ENCODE results near the gene HNRNPAB.

Gene HNRNPAB

GRCh38 chr5:178204182-178204934, at the start of gene HNRNPAB:
TSS of gene HNRNPAB (plus strand) at chr5:178204533. CDS start at chr5:178204838, 305 bp downstream.
- DNase-seq = peak; percentile 95

GRCh38 chr5:178155065-178155464, 49.3 kb upstream of the HNRNPAB start:
- no peak for DNase-seq

- no peak for DNase-seq
Measured at GRCh38 chr5:178160176-178160575, 44.2 kb upstream of the HNRNPAB start.

- DNase-seq = no peak
Measured at GRCh38 chr5:178162481-178162880, 41.9 kb upstream of the HNRNPAB start.

GRCh38 chr5:178163772-178164735, 40.3 kb upstream of the HNRNPAB start:
- peak; percentile 91 for DNase-seq

GRCh38 chr5:178165581-178165980, 38.8 kb upstream of the HNRNPAB start:
- no peak for DNase-seq

GRCh38 chr5:178170455-178170854, 33.9 kb upstream of the HNRNPAB start:
- DNase-seq = no peak

GRCh38 chr5:178174456-178174855, 29.9 kb upstream of the HNRNPAB start:
- no peak for DNase-seq

- no peak for DNase-seq
Measured at GRCh38 chr5:178176791-178177190, 27.5 kb upstream of the HNRNPAB start.

- no peak for DNase-seq
Measured at GRCh38 chr5:178177569-178177968, 26.8 kb upstream of the HNRNPAB start.

- DNase-seq = no peak
Measured at GRCh38 chr5:178180141-178180863, 24.0 kb upstream of the HNRNPAB start.

- no peak for DNase-seq
Measured at GRCh38 chr5:178182158-178182876, 22.0 kb upstream of the HNRNPAB start.

- no peak for DNase-seq
Measured at GRCh38 chr5:178186427-178186826, 17.9 kb upstream of the HNRNPAB start.

- DNase-seq = no peak
Measured at GRCh38 chr5:178187014-178187413, 17.3 kb upstream of the HNRNPAB start, which contains the start of gene GMCL2. TSS of gene GMCL2 (minus strand) at chr5:178187371. CDS start at chr5:178187299, 72 bp downstream.

GRCh38 chr5:178189433-178189832, 14.9 kb upstream of the HNRNPAB start:
- DNase-seq = no peak

- DNase-seq = no peak
Measured at GRCh38 chr5:178191661-178192060, 12.7 kb upstream of the HNRNPAB start.

GRCh38 chr5:178192244-178192643, 12.1 kb upstream of the HNRNPAB start:
- no peak for DNase-seq

GRCh38 chr5:178192787-178193186, 11.5 kb upstream of the HNRNPAB start:
- DNase-seq = no peak

GRCh38 chr5:178193251-178193809, 11.0 kb upstream of the HNRNPAB start:
- no peak for DNase-seq

GRCh38 chr5:178194026-178194425, 10.3 kb upstream of the HNRNPAB start:
- DNase-seq = no peak

GRCh38 chr5:178196281-178196812, 8.0 kb upstream of the HNRNPAB start:
- DNase-seq = no peak

- no peak for DNase-seq
Measured at GRCh38 chr5:178196986-178197385, 7.3 kb upstream of the HNRNPAB start.
